Activated T-cell treated with anti-CD3 and anti-CD28 coated beads, Interleukin-2, amount 50 U/mL, for 72 hours (primary cell): ENCODE data around the gene CCNY. TPM values are rescaled to one million over a fixed set of nuclear protein-coding genes. Genes with fewer than 3 reads are reported as not detected.
"Not testable (repeated sequence)": the region's sequence is repeated elsewhere in the genome, so short reads cannot be mapped to it uniquely, and the experiment has no call there.

Source experiments
- ATAC-seq, 2 donors: fragments of 150-1000 bp; cut with Tn5 transposase; replicated peaks in 1 of 2; 2 replicates each; pipeline ENCODE4 v1.10.0; 2021; ENCODE audit warnings: moderate library complexity in 2 of 2, mild to moderate bottlenecking in 1 of 2
- DNase-seq, 2 donors: peaks; one replicate each; pipeline ENCODE4 v3.0.0; 2021 to 2022; ENCODE audit warnings: mixed read lengths in 1 of 2
- H3K27ac Mint-ChIP-seq: one replicate; pipeline ENCODE4 v1.8.0; 2022; ENCODE audit warnings: mild to moderate bottlenecking, moderate library complexity, mixed read lengths
- H3K27me3 Mint-ChIP-seq: one replicate; pipeline ENCODE4 v1.8.0; 2022; ENCODE audit warnings: low read depth, mixed read lengths
- H3K36me3 Mint-ChIP-seq, 2 donors: one replicate each; pipeline ENCODE4 v1.8.0; 2022; ENCODE audit warnings: mixed read lengths in 2 of 2, mild to moderate bottlenecking in 1 of 2; ENCODE audit not compliant: insufficient read depth in 2 of 2
- H3K4me1 Mint-ChIP-seq: one replicate; pipeline ENCODE4 v1.8.0; 2022; ENCODE audit warnings: low read depth, mixed read lengths
- H3K4me3 Mint-ChIP-seq, 2 donors: one replicate each; pipeline ENCODE4 v1.8.0; 2022; ENCODE audit warnings: mild to moderate bottlenecking in 2 of 2, mixed read lengths in 2 of 2, moderate library complexity in 2 of 2
- H3K9me3 Mint-ChIP-seq, 2 donors: one replicate each; pipeline ENCODE4 v1.8.0; 2022; ENCODE audit warnings: mixed read lengths in 2 of 2
- total RNA-seq, 2 donors: library from RNA; stranded (reverse); gene quantifications; one replicate each; pipeline ENCODE4 v1.2.3, GENCODE V29; 2022

The CCNY gene
- 10 to 100 TPM; 54.1 to 78.6 TPM for total RNA-seq

- DNase-seq = peak; percentile 73 to 77
- peak; percentile 69 to 75 for ATAC-seq
- Mint-ChIP-seq H3K4me1 (peaks cover 80% of the 10 kb centered on the region), H3K27ac (peak within 1 kb of the TSS; percentile 97), H3K4me3 (peak within 1 kb of the TSS; percentile 95 to 96), H3K36me3 (peaks cover 3 to 15% of the 10 kb centered on the region in 2 donors), H3K9me3 (no peaks in the 10 kb centered on the region), H3K27me3 (no peaks in the 10 kb centered on the region)
These were observed at the start of gene CCNY for GRCh38 chr10:35336084-35336831. Gene CCNY (plus strand): TSS chr10:35336509. CDS start chr10:35337054, 545 bp downstream.

- no peak for DNase-seq
- Mint-ChIP-seq H3K4me3 (no peak overlapping the region), H3K9me3 (no peaks in the 10 kb centered on the region), H3K27me3 (no peaks in the 10 kb centered on the region), H3K27ac (no peak overlapping the region), H3K4me1 (no peaks in the 10 kb centered on the region), H3K36me3 (no peaks in the 10 kb centered on the region)
- no peak for ATAC-seq
These were observed 47.1 kb upstream of the CCNY start for GRCh38 chr10:35289198-35289597.

- no peaks in the 10 kb centered on the region for H3K4me1 Mint-ChIP-seq
- ATAC-seq = no peak
- peaks cover 0 to 3% of the 10 kb centered on the region in 2 donors for H3K9me3 Mint-ChIP-seq
- H3K36me3 Mint-ChIP-seq = no peaks in the 10 kb centered on the region
- H3K4me3 Mint-ChIP-seq = no peak overlapping the region
- no peak overlapping the region for H3K27ac Mint-ChIP-seq
- DNase-seq = no peak
- no peaks in the 10 kb centered on the region for H3K27me3 Mint-ChIP-seq
These were observed 41.8 kb upstream of the CCNY start for GRCh38 chr10:35294506-35294905.

- ATAC-seq = no peak
- no peaks in the 10 kb centered on the region for H3K4me1 Mint-ChIP-seq
- H3K27me3 Mint-ChIP-seq = peaks cover 6% of the 10 kb centered on the region
- H3K4me3 Mint-ChIP-seq = no peak overlapping the region
- no peaks in the 10 kb centered on the region for H3K36me3 Mint-ChIP-seq
- no peak overlapping the region for H3K27ac Mint-ChIP-seq
- H3K9me3 Mint-ChIP-seq = peaks cover 0 to 3% of the 10 kb centered on the region in 2 donors
- DNase-seq = no peak
These were observed 37.3 kb upstream of the CCNY start for GRCh38 chr10:35299016-35299415.

GRCh38 chr10:35300063-35300699 lies 36.1 kb upstream of the CCNY start:
- ATAC-seq (no peak), DNase-seq (no peak)
- peaks cover 6% of the 10 kb centered on the region for H3K27me3 Mint-ChIP-seq
- peaks cover 0 to 3% of the 10 kb centered on the region in 2 donors for H3K9me3 Mint-ChIP-seq
- H3K27ac Mint-ChIP-seq = no peak overlapping the region
- no peaks in the 10 kb centered on the region for H3K36me3 Mint-ChIP-seq
- no peaks in the 10 kb centered on the region for H3K4me1 Mint-ChIP-seq
- H3K4me3 Mint-ChIP-seq = no peak overlapping the region

GRCh38 chr10:35304649-35305048 lies 31.7 kb upstream of the CCNY start:
- Mint-ChIP-seq H3K27me3 (peaks cover 29% of the 10 kb centered on the region), H3K36me3 (no peaks in the 10 kb centered on the region), H3K4me3 (no peak overlapping the region), H3K4me1 (peaks cover 7% of the 10 kb centered on the region), H3K9me3 (no peaks in the 10 kb centered on the region), H3K27ac (no peak overlapping the region)
- DNase-seq = no peak
- ATAC-seq = peak; percentile 39 to 51

- no peak overlapping the region for H3K27ac Mint-ChIP-seq
- ATAC-seq (peak; percentile 50 to 56), DNase-seq (peak in 1 of 2 donors; percentile 8)
- no peaks in the 10 kb centered on the region for H3K36me3 Mint-ChIP-seq
- H3K27me3 Mint-ChIP-seq = peaks cover 23% of the 10 kb centered on the region
- no peak overlapping the region for H3K4me3 Mint-ChIP-seq
- H3K9me3 Mint-ChIP-seq = no peaks in the 10 kb centered on the region
- peaks cover 7% of the 10 kb centered on the region for H3K4me1 Mint-ChIP-seq
These were observed 29.5 kb upstream of the CCNY start for GRCh38 chr10:35306852-35307251.

DNA sequence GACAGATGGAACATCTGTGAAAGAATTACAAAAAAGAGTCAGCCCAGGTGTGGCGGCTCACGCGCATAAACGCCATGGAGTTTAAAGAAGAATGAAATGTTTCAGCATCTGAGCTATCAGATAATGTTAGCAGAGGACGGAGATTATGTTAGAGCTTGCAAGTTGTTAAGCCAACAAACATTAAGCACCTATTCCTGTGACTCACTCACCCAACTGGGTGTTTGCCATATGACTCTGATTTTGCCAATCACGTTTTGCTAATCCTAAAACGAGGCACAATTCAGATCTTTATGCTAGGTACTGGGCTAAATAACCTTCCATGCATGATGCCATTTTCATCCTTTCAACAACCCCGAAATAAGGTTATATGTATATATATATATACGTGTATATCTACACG lies 29.0 kb upstream of the CCNY start:
- H3K4me1 Mint-ChIP-seq = peaks cover 7% of the 10 kb centered on the region
- no peak for DNase-seq

DNA sequence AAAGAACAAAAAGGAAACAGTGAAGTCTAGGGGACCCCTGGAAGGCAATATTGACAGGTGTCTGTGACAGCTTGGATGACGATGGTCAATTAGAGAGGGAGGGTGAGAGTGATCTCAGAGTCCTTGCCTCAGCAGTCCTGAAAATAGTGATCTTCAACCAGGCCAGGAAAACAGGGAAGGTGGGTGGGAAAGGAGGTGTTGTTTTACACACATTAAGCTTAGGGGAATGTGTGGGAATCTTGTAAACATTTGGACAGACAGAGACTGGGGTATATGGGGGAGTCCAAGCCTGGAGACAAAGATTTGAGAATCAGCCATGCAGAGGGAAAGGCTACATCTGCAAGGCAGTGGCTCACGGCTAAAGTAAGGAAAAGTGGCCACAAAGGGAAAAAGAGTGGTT lies 27.5 kb upstream of the CCNY start:
- H3K4me3 Mint-ChIP-seq = no peak overlapping the region
- no peaks in the 10 kb centered on the region for H3K9me3 Mint-ChIP-seq
- ATAC-seq = no peak
- peaks cover 23% of the 10 kb centered on the region for H3K27me3 Mint-ChIP-seq
- no peak for DNase-seq
- peaks cover 7% of the 10 kb centered on the region for H3K4me1 Mint-ChIP-seq
- no peak overlapping the region for H3K27ac Mint-ChIP-seq
- peaks cover 0 to 3% of the 10 kb centered on the region in 2 donors for H3K36me3 Mint-ChIP-seq

More for the DNA sequence above, 29.0 kb upstream of the CCNY start:
- H3K27ac Mint-ChIP-seq = no peak overlapping the region
- ATAC-seq = no peak
- H3K36me3 Mint-ChIP-seq = no peaks in the 10 kb centered on the region
- no peaks in the 10 kb centered on the region for H3K9me3 Mint-ChIP-seq
- H3K27me3 Mint-ChIP-seq = peaks cover 23% of the 10 kb centered on the region
- H3K4me3 Mint-ChIP-seq = no peak overlapping the region

DNA sequence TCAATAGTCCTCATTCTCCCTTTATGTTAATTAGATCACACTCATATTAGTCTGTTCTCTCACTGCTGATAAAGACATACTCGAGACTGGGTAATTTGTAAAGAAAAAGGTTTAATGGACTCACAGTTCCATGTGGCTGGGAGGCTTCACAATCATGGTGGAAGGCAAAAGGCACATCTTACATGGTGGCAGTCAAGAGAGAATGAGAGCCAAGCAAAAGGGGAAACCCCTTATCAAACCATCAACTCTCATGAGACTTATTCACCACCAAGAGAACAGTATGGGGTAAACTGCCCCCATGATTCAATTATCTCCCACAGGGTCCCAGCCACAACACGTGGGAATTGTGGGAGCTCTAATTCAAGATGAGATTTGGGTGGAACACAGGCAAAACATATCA lies 22.2 kb upstream of the CCNY start:
- not testable (repeated sequence) for ATAC-seq, H3K9me3 Mint-ChIP-seq, DNase-seq, H3K27ac Mint-ChIP-seq, H3K4me1 Mint-ChIP-seq, H3K27me3 Mint-ChIP-seq, H3K4me3 Mint-ChIP-seq
- H3K36me3 Mint-ChIP-seq = peaks cover 14 to 22% of the 10 kb centered on the region in 2 donors

GRCh38 chr10:35315235-35315634 lies 21.1 kb upstream of the CCNY start:
- not testable (repeated sequence) for H3K27me3 Mint-ChIP-seq, H3K27ac Mint-ChIP-seq, H3K9me3 Mint-ChIP-seq, H3K4me3 Mint-ChIP-seq, ATAC-seq, H3K4me1 Mint-ChIP-seq, DNase-seq
- peaks cover 15 to 23% of the 10 kb centered on the region in 2 donors for H3K36me3 Mint-ChIP-seq

DNA sequence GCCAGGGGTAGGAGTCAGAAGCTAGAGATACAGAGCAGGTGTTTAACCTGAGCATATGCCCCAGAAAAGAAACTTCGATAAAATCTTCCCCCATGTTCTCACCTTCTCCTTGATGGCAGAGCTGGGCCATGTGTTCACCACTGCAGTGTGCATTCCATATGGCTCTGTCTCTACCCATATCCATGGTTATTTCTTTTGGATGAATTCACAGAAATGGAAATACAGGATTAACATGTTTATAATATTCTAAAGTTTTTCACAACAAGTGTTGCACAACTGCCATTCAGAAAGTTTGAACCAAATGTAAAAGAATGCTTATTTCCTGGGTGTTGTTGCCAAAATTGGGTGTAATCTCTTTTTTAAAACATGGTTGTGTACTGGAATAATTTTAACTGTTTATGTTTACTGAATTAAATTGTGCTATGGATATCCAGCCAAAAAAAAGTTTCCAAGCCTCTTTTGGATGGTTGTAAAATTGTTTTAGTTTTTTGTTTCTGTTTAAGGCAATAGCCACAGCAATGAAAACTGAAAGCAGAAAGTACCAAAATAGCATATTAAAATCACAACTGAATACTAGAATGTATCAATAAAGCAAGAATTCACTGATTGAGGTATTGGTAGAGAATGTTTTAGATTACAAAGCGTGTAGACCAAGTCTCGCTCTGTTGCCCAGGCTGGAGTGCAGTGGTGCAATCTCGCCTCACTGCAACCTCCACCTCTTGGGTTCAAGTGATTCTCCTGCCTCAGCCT lies 19.9 kb upstream of the CCNY start:
- H3K27me3 Mint-ChIP-seq = no peaks in the 10 kb centered on the region
- H3K9me3 Mint-ChIP-seq = peaks cover 7% of the 10 kb centered on the region in 2 donors
- no peak overlapping the region for H3K4me3 Mint-ChIP-seq
- no peaks in the 10 kb centered on the region for H3K4me1 Mint-ChIP-seq
- no peak for ATAC-seq
- no peak overlapping the region for H3K27ac Mint-ChIP-seq
- no peak for DNase-seq
- H3K36me3 Mint-ChIP-seq = peaks cover 15 to 23% of the 10 kb centered on the region in 2 donors

GRCh38 chr10:35318551-35318950 lies 17.8 kb upstream of the CCNY start:
- Mint-ChIP-seq H3K27ac (no peak overlapping the region), H3K4me3 (no peak overlapping the region), H3K36me3 (peaks cover 15 to 25% of the 10 kb centered on the region in 2 donors), H3K9me3 (peaks cover 7 to 9% of the 10 kb centered on the region in 2 donors), H3K4me1 (no peaks in the 10 kb centered on the region), H3K27me3 (no peaks in the 10 kb centered on the region)
- ATAC-seq (no peak), DNase-seq (no peak)
